ENCODE data around the gene SDK1.

The SDK1 gene

DNA sequence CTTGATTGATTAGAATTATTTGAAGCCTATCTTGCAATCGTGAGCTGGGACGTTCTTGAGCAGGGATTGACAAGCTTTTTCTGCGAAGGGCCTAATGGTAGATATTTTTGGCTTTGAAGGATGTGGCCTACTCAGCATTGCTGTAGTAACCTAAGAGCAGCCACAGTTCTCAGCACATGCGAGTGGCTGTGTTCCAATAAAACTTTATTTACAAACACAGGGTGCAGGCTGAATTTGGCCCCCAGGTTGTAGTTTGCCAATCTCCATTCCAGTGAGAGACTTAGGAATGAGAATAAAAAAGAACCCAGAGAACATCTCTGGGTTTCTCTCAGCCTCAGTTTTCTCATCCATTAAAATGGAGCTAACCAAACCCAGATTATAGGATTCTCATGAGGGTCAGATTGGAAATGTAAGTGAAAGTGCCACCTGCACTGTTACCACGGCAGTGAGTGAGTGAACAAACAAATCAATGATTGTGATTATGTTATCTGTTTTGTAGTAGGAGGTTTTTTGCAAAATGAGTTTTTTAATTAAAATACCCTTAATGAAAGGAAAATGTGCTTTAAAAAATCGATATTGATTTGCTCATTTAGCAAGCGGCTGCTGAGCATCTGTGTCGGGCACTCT is 664.0 kb downstream of the SDK1 start:
- DNase-seq = no peak

DNA sequence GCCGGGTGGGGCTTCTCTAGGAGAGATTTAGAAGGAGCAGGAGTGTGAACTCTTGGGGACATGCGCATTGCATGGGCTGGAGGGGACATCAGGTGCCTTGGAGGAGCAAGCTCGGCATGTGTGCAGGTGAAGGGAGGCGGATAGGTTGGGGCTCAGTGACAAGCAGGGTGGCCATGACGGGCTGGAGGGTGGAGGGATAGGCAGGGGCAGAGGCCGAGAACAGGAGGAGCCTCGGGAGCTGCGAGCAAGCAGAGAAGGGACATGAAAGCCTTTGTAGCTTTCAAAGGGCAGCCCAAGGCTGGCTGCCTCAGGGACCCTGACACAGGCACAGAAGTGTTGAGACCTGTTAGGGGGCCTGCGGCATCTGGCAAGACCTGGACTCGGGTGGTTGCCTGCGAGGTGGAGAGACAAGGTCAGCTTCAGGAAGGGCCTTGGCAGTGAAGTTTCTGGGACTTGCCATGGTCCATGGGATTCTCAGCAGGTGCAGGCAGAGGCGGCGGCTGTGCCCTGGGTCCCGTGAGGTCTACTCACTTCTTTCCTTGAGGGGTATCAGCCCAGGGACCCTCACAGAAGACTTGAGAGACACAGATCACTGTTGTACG is 664.8 kb downstream of the SDK1 start:
- no peak for DNase-seq

DNA sequence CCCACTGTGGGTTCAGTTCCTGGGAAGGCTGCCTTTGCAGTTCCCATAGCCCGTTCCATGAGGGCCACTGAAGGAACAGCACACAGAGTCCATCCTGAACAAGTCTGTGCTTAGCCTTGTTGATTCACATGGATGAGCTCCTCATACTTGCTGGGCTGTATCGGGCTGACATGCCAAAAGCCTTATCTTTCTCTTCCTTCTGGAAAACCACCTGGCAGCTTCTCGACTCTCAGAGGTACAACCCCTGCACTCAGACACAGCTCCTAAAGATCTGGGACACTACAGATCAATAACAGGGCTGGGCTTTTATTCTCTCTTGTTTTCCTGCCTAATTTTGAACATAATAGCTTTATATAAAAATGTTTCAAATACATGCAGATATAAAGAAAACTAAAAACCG is 667.2 kb downstream of the SDK1 start:
- no peak for DNase-seq

DNA sequence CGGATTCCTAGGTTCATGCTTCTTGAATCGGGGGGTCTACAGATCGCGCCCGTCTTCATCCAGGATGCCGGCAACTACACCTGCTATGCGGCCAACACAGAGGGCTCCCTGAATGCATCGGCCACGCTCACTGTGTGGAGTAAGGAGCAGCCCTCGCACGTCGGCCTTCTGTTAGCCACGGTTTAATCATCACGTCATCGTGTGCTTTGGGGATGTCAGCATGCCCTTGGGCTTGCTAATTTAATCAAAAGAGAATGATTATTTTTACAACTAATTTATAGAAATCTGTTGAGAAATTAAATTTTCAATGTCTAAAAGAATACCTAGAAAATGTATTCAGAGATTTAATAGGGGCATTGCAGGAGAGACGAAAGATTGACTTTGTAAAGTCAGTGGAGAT is 668.2 kb downstream of the SDK1 start:
- no peak for DNase-seq

DNA sequence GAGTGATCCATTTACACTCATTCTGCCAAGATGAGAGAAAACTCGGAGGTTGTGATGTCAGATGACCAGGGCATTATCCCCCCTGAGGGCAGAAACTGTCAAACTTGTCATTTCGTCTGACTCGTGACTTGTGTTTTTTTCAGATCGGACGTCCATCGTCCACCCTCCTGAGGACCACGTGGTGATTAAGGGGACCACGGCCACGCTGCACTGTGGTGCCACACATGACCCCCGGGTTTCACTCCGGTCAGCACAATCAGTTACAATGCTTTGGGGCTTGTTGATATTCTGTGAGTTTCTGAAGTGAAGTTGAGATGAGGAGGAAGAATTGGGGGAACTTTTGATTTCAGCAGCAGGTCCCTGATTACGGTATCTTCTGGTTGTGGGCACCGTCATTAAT is 670.3 kb downstream of the SDK1 start:
- no peak for DNase-seq

DNA sequence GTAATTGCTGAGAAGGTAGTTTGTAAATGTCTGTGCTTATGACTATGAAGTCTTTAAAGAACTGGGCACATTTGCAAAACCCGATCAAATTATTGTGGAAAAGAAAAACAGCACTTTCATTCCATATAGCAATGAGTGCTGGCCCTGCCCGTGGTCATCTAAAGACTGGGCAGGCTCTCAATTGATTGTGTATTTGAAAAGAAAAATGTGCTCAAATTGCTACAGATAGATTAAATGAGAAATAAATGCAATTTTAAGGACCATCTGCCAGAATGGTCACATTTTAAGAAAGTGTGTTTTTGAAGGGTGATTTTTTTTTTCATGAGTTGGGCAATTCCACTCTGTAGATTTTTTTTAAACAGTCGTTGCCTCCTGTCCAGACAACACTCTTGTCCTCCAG is 672.2 kb downstream of the SDK1 start:
- DNase-seq = no peak

DNA sequence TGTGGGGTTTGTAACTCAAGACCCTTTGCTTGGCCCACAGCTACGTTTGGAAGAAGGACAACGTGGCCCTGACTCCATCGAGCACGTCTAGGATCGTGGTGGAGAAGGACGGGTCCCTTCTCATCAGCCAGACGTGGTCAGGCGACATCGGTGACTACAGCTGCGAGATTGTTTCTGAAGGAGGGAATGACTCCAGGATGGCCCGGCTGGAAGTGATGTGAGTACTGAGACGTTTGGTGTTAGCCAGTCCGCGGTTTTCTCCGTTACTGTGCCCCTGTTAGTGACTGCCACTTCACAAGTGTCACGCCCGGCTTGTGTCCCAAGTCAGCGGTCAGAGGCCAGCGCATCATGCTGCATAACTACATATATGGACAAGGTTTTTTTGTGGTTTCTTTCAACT is 673.3 kb downstream of the SDK1 start:
- DNase-seq = no peak

DNA sequence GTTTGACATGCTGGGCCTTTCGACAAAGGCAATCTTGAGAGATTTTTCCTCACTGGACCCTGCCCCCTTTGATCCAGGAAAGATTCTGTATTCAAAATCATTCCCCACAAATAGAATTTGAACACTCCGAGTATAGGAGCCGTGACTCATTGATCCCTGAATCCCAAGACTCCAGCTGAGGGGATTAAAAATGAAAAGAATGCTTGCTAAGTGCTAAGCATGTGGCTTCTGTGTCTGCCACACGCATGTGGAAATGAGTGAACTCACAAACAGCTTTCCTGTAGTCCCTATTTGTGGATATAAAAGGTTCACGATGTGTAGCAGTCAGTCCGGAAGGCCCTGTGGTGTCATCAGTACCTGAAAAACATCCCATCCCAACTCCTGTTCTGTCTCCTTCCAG is 674.3 kb downstream of the SDK1 start:
- no peak for DNase-seq

DNA sequence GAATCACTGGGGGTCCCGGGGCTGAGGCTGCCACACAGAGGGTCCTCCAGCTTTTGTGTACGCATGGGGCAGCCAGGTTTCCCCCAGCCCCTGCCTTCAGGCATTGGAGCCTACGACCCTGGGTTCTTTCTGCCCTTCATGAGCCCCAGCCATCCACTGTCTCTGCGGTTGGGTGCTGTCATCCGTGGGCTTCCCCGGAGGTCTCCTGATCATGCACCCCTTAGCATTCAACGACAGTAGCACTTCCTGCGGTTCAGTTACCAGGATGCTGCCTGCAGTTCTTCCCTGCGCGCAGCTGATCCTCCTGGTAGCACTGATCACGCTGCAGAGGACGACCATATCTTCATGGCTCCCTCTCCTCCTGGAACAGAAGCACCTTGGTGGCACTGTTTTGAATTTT is 676.3 kb downstream of the SDK1 start:
- no peak for DNase-seq

DNA sequence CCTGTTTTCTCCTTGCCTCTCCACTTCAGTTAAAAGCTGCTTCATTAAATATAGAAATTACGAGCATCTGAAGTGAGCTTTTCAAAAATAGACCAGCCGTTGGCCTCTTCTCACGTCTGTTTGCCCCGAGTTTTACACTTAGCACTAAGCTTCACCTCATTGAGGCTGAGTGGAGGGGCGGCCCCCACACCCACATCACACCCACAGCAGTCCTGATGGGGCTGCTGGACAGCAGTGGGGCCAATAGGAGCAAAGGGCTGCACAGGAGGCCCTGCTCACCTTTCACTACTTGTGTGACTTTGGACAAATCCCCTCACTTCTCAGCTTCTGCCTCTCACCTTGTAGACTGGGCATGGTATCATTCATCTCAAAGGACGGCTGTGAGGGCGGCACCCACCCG is 677.8 kb downstream of the SDK1 start:
- no peak for DNase-seq

DNA sequence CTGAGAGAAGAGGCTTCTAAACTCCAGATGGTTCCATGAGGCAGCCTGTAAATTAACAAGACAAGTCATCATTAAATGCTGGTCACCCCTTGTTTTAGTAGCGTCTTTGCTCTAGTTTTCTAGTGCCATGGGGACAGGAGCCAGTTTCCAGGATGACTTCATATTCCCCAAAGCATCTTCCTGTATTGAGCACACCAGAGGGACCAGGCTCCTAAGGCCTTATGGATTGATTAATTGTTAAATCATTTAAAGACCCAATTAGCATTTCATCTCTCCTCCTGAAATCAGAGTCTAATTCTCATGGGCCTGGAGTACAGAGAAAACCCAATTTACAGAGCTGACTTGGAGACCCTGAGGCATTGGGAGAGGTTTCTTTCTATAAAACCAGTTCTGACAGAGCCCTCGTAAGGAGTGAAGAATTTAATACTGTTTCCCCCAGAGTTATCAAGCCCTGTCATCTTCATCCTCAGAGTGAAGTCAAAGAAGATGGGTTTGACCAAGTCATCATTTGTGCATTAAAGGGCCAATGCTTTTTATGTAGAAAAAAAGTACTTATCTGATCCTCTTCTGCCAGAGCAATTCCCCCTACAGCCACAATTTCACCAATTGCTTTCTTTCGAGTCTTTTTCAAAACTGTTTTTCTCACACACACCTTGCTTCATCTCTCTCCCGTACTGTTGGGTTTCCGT is 678.7 kb downstream of the SDK1 start:
- DNase-seq = no peak

DNA sequence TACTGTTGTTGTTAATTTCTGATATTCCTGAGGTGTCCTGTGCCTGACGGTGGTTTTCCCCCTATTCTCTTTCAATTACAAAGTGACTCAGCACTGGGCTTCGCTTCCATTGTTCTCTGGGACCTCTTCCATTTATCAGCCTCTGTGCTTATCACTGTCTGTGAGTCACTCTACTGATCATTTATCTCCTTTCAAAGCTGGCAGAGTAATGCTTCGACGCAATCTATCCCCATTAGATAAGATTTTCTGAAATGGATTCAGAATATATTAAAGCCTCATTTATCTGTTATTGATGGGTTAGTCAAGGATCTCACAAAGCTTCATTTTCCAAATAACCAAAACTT is 679.2 kb downstream of the SDK1 start:
- DNase-seq = no peak

DNA sequence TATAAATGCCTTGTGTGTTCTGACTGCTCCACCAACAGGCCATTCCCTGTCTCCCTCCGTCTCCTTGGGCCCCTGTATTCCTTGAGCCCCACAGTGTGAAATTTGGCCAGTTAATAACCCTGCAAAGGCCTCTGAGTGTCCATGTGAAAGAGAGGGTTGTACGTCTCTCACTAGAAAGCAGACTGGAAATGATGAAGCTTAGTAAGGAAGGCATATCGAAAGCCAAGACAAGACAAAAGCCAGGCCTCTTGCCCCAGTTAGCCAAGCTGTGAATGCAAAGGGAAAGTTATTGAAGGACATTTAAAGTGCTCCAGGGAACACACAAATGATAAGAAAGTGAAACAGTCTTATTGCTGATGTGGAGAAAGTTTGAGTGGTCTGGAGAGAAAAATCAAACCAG is 680.2 kb downstream of the SDK1 start:
- no peak for DNase-seq

DNA sequence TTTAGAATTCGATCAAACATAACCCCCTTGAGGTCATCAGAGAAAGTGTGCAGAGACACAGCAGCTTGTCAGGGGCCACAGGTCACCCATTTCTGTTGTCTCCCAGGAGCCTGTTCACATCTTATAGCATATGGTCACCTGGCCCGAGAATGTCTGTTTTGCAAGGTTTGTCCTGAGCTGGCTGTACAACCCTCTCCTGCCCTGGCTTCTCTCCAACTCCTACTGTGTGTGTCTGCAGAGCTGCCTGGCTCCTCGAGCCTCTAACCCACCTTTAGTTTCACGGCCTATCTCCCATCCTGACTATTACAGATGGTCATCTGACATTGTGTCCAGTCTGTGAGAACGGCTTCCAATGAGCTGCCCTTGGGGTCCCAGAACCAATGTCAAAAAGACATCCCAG is 683.4 kb downstream of the SDK1 start:
- DNase-seq = no peak

DNA sequence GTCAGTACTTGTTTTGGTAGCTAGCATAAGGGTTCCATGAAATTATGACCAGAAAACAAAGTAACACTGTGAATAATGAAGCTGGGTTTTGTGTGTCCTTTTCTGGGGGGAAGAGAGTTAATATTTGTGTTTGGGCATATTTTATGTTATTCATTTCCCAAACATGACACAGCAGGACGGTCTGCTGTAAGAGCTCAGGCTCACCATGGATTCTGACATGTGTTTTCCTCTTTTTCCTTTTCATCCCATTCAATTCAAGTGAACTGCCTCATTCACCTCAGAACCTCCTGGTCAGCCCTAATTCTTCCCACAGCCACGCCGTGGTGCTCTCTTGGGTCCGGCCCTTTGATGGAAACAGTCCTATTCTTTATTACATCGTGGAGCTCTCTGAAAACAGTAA is 685.9 kb downstream of the SDK1 start:
- DNase-seq = no peak

DNA sequence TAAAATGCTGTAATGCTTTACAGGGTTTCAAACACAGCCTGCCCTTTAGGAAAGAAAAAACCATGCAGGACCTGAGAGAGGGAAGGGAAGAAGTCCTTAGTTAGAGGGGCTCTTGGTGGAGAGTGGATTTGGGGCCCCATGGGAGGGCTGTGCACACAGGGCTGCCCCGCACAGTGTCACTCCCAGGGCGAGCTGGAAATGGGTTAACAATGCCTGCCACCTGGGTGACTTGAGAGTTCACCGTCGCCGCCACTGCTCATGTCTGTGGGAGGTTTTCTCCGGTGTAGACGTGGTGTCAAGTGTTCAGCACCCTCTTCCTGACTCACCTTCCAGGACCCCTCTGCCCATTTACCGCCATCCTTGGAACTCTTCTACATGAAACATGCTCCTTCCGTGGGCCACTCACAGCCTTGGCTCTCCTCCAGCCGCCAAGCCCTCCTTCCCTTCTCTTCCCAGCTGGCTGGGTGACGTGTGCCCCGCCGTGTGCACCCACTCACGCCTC is 686.4 kb downstream of the SDK1 start:
- DNase-seq = no peak

DNA sequence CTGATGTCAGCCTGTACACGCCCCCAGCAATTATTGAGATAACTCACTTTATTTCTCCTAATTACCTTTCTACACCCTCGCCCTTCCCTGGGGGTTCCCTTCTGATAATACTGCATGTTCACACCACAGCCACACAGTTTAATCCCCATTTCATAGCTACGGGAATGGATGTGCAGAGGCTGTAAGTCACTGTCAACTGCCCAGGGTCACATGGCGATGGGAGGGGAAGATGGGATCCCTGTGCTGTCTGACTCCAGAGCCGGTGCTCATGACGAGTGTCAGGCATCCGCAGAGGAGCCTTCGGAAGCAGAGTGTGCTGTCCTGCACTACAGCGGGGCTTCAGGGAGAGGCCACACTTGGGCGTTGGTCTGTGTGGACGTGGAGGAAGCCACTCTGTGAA is 688.7 kb downstream of the SDK1 start:
- no peak for DNase-seq

DNA sequence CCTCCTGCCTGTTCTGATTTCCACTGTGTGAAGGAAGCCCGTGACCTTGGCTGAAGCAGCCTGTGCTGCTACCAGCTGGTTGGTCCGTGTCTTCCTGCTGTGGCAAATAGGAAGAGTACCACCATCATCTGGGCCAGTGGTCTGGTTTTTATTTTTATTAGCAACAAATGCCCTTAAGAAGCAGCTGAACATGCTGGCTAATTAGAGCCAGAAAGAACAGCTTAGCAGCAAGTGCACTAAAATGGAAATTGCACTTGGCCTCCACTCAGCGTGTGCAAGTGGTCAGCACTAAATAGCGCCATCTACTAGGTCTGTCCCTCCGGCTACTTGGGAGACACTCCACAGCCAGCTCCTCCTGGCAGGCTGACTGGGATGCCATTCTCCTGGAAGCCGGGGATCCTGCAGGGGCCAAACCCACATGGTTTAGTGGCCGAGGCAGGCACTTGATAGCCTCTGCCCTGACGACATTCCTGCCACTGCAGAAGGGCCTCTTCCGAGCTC is 690.7 kb downstream of the SDK1 start:
- DNase-seq = no peak

DNA sequence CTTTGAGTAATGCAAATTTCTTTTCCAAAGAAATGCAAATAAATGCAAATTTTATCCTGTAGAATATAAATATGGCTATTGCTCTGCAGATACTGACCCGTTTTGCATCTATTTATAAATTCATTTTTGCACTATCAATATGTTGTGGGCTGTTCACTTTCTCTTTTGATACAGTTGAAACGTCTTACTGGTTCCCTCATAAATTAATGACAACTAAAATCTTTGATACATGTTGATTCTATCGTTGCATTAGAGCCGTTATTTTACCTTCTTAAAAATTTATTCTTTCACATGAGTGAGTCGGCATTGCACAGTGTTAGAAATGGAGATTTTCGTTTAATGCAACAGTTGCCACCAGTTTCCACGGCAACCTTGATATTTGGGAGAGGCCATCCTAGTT is 691.8 kb downstream of the SDK1 start:
- DNase-seq = no peak

DNA sequence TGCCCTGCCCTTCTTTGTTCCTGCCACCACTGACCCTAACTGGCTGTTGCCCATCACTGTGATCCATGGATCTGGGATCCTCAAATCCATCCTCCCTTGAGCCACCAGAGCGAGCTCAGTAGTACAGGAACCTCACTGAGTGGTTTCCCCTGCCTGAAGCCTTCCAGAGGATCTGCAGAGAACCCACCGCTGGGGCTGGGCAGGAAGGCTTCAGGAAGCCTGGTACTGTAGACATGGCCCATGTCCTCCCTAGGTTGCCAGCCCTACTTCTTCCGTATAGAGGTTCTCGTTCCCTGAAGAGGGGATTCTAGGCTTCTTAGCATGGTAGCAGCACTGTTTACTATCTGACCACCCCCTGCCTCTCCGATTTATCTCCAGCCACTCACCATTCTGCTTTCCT is 693.7 kb downstream of the SDK1 start:
- DNase-seq = no peak

DNA sequence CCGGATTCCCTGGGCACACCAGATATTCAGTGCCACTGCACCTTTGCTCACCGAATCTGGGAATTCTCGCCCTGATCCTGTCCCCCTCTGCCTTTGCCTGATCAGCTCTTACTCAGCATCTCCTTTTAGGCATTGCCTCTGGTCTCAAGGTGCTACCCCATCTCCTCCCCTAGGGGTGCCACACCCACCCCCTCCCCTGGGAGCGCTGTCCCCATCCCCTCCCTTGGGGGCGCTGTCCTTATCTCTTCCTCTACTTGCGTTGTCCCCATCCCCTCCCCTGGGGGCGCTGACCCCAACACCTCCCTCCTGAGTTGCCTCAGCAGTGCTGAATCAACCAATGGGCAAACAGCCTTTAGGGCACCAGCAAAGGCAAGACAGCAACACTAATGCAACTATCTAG is 694.1 kb downstream of the SDK1 start:
- DNase-seq = no peak

DNA sequence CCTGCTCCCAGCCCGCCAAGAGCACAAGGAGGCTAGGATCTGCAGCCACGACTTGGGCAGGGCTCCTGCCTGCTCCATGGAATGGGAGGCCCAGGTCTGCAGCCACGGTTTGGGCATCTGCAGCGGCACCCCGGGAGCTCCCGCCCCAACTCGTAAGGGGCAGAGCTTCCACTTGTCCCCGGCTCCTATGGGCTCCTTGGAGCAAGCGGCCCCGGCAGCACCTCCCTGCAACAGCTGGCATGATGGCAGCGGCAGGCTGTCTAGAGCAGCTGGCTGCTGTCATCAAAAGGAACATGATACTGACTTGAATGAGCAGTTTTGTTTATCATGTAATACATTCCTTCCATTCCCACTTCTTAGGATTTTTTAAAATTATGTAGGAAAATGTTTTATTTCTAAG is 697.0 kb downstream of the SDK1 start:
- DNase-seq = no peak

DNA sequence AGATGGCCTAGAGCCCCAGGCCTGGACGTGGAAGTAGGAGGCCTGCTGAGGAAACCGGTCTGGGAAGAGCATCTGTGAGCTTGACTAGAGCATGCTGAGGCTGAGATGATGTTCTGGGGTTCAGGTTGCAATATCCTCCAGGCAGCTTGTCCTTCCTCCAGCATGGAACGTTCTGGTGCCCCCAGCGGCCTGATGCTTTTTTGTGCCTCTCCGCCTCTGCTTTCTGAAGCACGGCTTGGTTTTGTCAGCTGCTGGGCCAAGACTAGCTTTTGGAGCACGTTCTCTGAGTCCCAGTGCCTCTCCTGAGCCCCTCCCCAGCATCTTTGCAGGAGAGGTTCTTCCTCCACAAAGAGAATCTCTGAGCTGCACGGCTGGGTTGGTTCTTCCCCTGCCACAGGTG is 699.1 kb downstream of the SDK1 start:
- DNase-seq = no peak

DNA sequence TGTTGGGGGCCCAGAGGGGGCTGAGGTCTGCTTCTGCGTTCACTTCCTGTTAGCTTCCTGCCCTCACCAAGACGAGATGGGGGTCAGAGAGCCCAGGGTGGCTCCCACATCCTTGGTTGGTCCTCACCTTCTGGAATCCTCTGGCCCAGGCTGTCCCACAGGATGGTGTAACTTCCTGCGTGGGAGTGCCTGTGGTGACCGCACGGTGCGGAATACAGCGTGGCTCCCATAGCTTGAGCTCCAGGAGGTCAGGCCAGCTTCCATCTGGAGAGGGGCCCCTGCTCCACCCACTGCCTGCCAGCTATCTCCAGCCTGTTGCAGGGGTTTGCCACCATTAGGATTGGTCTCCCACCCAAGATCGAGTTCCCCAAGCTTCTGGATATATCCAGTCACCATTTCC is 699.9 kb downstream of the SDK1 start:
- DNase-seq = no peak

DNA sequence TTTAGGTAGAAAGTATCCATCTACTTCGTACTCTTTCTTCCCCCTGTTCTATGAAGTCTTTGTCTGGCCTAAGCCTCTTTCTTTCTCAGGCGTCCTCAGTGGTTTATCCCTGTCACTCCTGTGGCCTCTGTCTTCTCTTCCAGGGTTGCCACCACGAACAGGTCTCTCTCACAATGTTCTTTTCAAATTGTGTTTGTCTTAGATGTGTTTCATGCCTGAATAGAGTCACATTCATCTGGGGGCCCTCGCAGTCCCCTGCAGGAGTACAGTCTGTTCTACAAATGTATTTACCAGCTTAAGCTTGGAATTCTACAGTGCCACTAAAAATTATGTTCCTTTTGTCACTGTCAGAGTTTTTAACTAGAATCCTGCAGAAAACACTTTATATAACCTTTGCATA is 700.7 kb downstream of the SDK1 start:
- DNase-seq = no peak

Data from NCI-H1417 treated with DMSO at 0.1 percent for 48 hours (cell line).